MM.1S (cell line): ENCODE measurements around the gene LRRC26.

ENCODE experiments used
- DNase-seq: peaks from one replicate; pipeline ENCODE4 v3.0.0-alpha.2; 2015
- H2AFZ ChIP-seq: fragments of 300-600 bp; sonication (generic); 2 replicates; pipeline ENCODE4 v1.6.0; 2016; ENCODE audit warnings: antibody characterized with exemption, low read length
- H3F3A ChIP-seq: fragments of 300-600 bp; sonication (generic); 2 replicates; pipeline ENCODE4 v1.6.1; 2016; ENCODE audit warnings: mild to moderate bottlenecking, antibody characterized with exemption, low read length, moderate library complexity, mixed read lengths; ENCODE audit not compliant: insufficient read depth
- H3K27ac ChIP-seq: fragments of 300-600 bp; sonication (generic); 2 replicates; pipeline ENCODE4 v1.5.1; 2016; ENCODE audit warnings: mild to moderate bottlenecking, low read length
- H3K27me3 ChIP-seq: fragments of 300-600 bp; sonication (generic); replicated peaks from 2 replicates; pipeline ENCODE4 v1.6.0; 2016; ENCODE audit warnings: low read length; ENCODE audit not compliant: insufficient read depth
- H3K36me3 ChIP-seq: fragments of 300-600 bp; sonication (generic); replicated peaks from 2 replicates; pipeline ENCODE4 v1.6.1; 2016; ENCODE audit warnings: mild to moderate bottlenecking, low read length, mixed read lengths; ENCODE audit not compliant: insufficient read depth
- H3K4me1 ChIP-seq: fragments of 300-600 bp; sonication (generic); 2 replicates; pipeline ENCODE4 v1.6.1; 2016; ENCODE audit warnings: low read length, mixed read lengths
- H3K4me2 ChIP-seq: fragments of 300-600 bp; sonication (generic); 2 replicates; pipeline ENCODE4 v1.6.0; 2016; ENCODE audit warnings: low read depth, low read length
- H3K4me3 ChIP-seq: fragments of 300-600 bp; sonication (generic); 2 replicates; pipeline ENCODE4 v1.5.1; 2016; ENCODE audit warnings: low read length, mixed read lengths
- H3K79me2 ChIP-seq: fragments of 300-600 bp; sonication (generic); 2 replicates; pipeline ENCODE4 v1.6.1; 2016; ENCODE audit warnings: mixed run types, low read length, mixed read lengths
- H3K9ac ChIP-seq: fragments of 300-600 bp; sonication (generic); 2 replicates; pipeline ENCODE4 v1.6.1; 2016; ENCODE audit warnings: low read length, mixed read lengths
- H3K9me2 ChIP-seq: fragments of 300-600 bp; sonication (generic); replicated peaks from 2 replicates; pipeline ENCODE4 v1.6.1; 2016; ENCODE audit warnings: mild to moderate bottlenecking, low read length, mixed read lengths; ENCODE audit not compliant: insufficient read depth
- H3K9me3 ChIP-seq: fragments of 300-600 bp; sonication (generic); replicated peaks from 2 replicates; pipeline ENCODE4 v1.6.1; 2016; ENCODE audit warnings: mild to moderate bottlenecking, low read length, mixed read lengths; ENCODE audit not compliant: insufficient read depth
- H4K20me1 ChIP-seq: fragments of 300-600 bp; sonication (generic); 2 replicates; pipeline ENCODE4 v1.6.1; 2016; ENCODE audit warnings: mild to moderate bottlenecking, low read length, moderate library complexity, mixed read lengths; ENCODE audit not compliant: insufficient read depth
- CTCF ChIP-seq: fragments of 300-600 bp; sonication (generic); IDR thresholded peaks from 2 replicates; pipeline ENCODE4 v1.5.1; 2016; ENCODE audit warnings: antibody characterized with exemption, low read length, mixed read lengths
- EZH2 ChIP-seq: fragments of 300-600 bp; sonication (generic); optimal IDR thresholded peaks from 2 replicates; pipeline ENCODE3; 2017; ENCODE audit warnings: low read depth, mild to moderate bottlenecking, antibody characterized with exemption, low read length, mixed read lengths
- EZH2phosphoT487 ChIP-seq: fragments of 300-600 bp; sonication (generic); IDR thresholded peaks from 2 replicates; pipeline ENCODE4 v1.6.1; 2018; ENCODE audit warnings: antibody characterized with exemption, low read length

Gene LRRC26

GRCh38 chr9:137141050-137141810, 28.6 kb downstream of the LRRC26 start:
- Histone ChIP-seq H3K79me2 (no peaks in the 10 kb centered on the region), H3K27me3 (peaks cover 73% of the 10 kb centered on the region), H3F3A (no peaks in the 10 kb centered on the region), H2AFZ (no peak overlapping the region), H3K36me3 (no peaks in the 10 kb centered on the region), H3K9me2 (no peaks in the 10 kb centered on the region), H3K4me3 (no peak overlapping the region), H4K20me1 (no peaks in the 10 kb centered on the region), H3K27ac (no peak overlapping the region), H3K9ac (no peak overlapping the region), H3K9me3 (no peaks in the 10 kb centered on the region), H3K4me1 (no peaks in the 10 kb centered on the region), H3K4me2 (no peak overlapping the region)
- no peak for TF ChIP-seq EZH2
- TF ChIP-seq CTCF, result no peak
- TF ChIP-seq EZH2phosphoT487, result no peak
- DNase-seq, result no peak

GRCh38 chr9:137140151-137141012, 29.5 kb downstream of the LRRC26 start:
- no peak for DNase-seq
- Histone ChIP-seq H3K9me3 (no peaks in the 10 kb centered on the region), H3K9me2 (no peaks in the 10 kb centered on the region), H3K4me3 (no peak overlapping the region), H4K20me1 (no peaks in the 10 kb centered on the region), H3K27me3 (peaks cover 79% of the 10 kb centered on the region), H3K27ac (no peak overlapping the region), H3K9ac (no peak overlapping the region), H3K4me2 (no peak overlapping the region), H3F3A (no peaks in the 10 kb centered on the region), H3K4me1 (no peaks in the 10 kb centered on the region), H3K36me3 (no peaks in the 10 kb centered on the region), H2AFZ (no peak overlapping the region), H3K79me2 (no peaks in the 10 kb centered on the region)
- TF ChIP-seq EZH2, result no peak
- TF ChIP-seq CTCF, result no peak
- TF ChIP-seq EZH2phosphoT487, result no peak

- H3K9me3 ChIP-seq, result no peaks in the 10 kb centered on the region
- no peaks in the 10 kb centered on the region for H3K9me2 ChIP-seq
- no peak for DNase-seq
- H3K4me3 ChIP-seq, result no peak overlapping the region
- peaks cover 84% of the 10 kb centered on the region for H3K27me3 ChIP-seq
- H3K4me2 ChIP-seq, result no peak overlapping the region
- no peak overlapping the region for H3K9ac ChIP-seq
- H3K27ac ChIP-seq, result no peak overlapping the region
- TF ChIP-seq CTCF (no peak), EZH2phosphoT487 (no peak), EZH2 (no peak)
- H3K79me2 ChIP-seq, result no peaks in the 10 kb centered on the region
- no peaks in the 10 kb centered on the region for H4K20me1 ChIP-seq
- H3K4me1 ChIP-seq, result no peaks in the 10 kb centered on the region
- no peak overlapping the region for H2AFZ ChIP-seq
- no peaks in the 10 kb centered on the region for H3F3A ChIP-seq
- no peaks in the 10 kb centered on the region for H3K36me3 ChIP-seq
Measured at GRCh38 chr9:137139468-137140150, 30.2 kb downstream of the LRRC26 start.
